Adrenal gland (tissue), 19 donors: ENCODE measurements around the gene LDLR. TPM values are rescaled to one million over a fixed set of nuclear protein-coding genes. Genes with fewer than 3 reads are reported as not detected.

Experiments used
- DNase-seq, 7 donors: peaks; one replicate each; pipeline ENCODE4 v3.0.0-alpha.2; 2019 to 2020
- H3K27ac ChIP-seq, 5 donors: fragments of 200-600 bp; sonication (generic) in 4 of 5; 1 replicate in 3 of 5; 2 replicates in 2 of 5; pipeline versions ENCODE4 v1.5.1 to v1.8.0; 2016 to 2020; ENCODE audit warnings: mild to moderate bottlenecking in 1 of 5
- H3K27me3 ChIP-seq: fragments of 200-600 bp; 2 replicates; pipeline ENCODE4 v1.8.0; 2021
- H3K36me3 ChIP-seq, 2 donors: fragments of 200-600 bp; replicated peaks in 1 of 2; 1 replicate in 1 of 2; 2 replicates in 1 of 2; pipeline versions ENCODE4 v1.5.1 to v1.8.0; 2018 to 2022
- H3K4me1 ChIP-seq, 2 donors: fragments of 200-600 bp; replicated peaks in 1 of 2; 1 replicate in 1 of 2; 2 replicates in 1 of 2; pipeline versions ENCODE4 v1.5.1 to v1.8.0; 2018 to 2021
- H3K4me3 ChIP-seq, 4 donors: fragments of 200-600 bp; sonication (generic) in 3 of 4; one replicate each; pipeline ENCODE4 v1.5.1; 2016 to 2018
- H3K9me3 ChIP-seq, 3 donors: fragments of 200-600 bp; sonication (generic) in 1 of 3; replicated peaks in 1 of 3; 1 replicate in 2 of 3; 2 replicates in 1 of 3; pipeline versions ENCODE4 v1.5.1 to v1.8.0; 2016 to 2021
- CTCF ChIP-seq, 6 experiments: fragments of 450-650 bp in 4 of 6; fragments of 200-600 bp in 2 of 6; sonication (generic) in 1 of 6; IDR thresholded peaks; 1 replicate in 5 of 6; 2 replicates in 1 of 6; pipeline versions ENCODE4 v1.5.1 to v1.8.0; 2016 to 2021; ENCODE audit warnings: antibody characterized with exemption in 6 of 6, mild to moderate bottlenecking in 2 of 6, moderate library complexity in 1 of 6
- POLR2A ChIP-seq, 2 donors: fragments of 450-650 bp; IDR thresholded peaks; one replicate each; pipeline ENCODE4 v1.6.1; 2017; ENCODE audit warnings: antibody characterized with exemption in 2 of 2, mild to moderate bottlenecking in 2 of 2, moderate library complexity in 1 of 2
- WGBS, 4 donors: extraction: QIAGEN DNeasy Blood & Tissue Kit in 2 of 4; methylation state at CpG; one replicate each; pipeline versions ENCODE4 v1.1.5 to v1.1.7; 2013 to 2017; 5-methylcytosine and 5-hydroxymethylcytosine counted together
- intact Hi-C, 2 donors: fragments of 100-400 bp; cut with DNase I; formaldehyde crosslinking; loops; one replicate each; pipeline versions ENCODE4 v1.14.1 to v1.15.0; 2022 to 2023
- long read RNA-seq, 10 donors: library from polyadenylated mRNA in 3 of 10; unstranded in 2 of 10; stranded (forward) in 1 of 10; transcript quantifications; one replicate each; pipeline ENCODE4 v2.0.0 and lab custom pipeline, GENCODE V29; 2021 to 2026
- polyA plus RNA-seq, 3 donors: library from polyadenylated mRNA; stranded (reverse); fragments of 200-250 nt in 2 of 3; fragments of 350-450 nt in 1 of 3; fragmentation: Illumina TruSeq in 1 of 3; extraction: RNeasy Lipid Tissue Mini Kit (QIAGEN cat#74804) in 1 of 3; gene quantifications; one replicate each; pipeline ENCODE4 v1.2.3, GENCODE V29; 2013 to 2014
- total RNA-seq, 9 donors: library from RNA; depleted of rRNA in 4 of 9; stranded (reverse); fragments of >200 nt in 4 of 9; fragments of 120-200 nt in 1 of 9; fragmentation: NEBNext Ultra II Directional in 1 of 9; extraction: Animal tissue kit (Norgen Biotek cat#: 25700) in 1 of 9; gene quantifications; one replicate each; pipeline versions ENCODE4 v1.1.0 to v1.2.4, GENCODE V29; 2013 to 2023
- donor health status: healthy with polysubstance abuse.
- donor health status: Bipolar disorder and iron deficiency.
- donor health status: DM: yes; HTN: yes; CAD: no.
- donor health status: DM: no; HTN: no; CAD: no.
- donor health status: DM: no; HTN: no; CAD: no.
- donor health status: DM: yes; HTN: yes; CAD: no.

The LDLR gene
- total RNA-seq (1,000 to 10,000 TPM in 1 of 9 donors, 100 to 1,000 TPM in 6, 10 to 100 TPM in 2; 87.2 to 2,114 (median 219) TPM), polyA plus RNA-seq (100 to 1,000 TPM in 2 of 3 donors, 10 to 100 TPM in 1; 35.4 to 121 (median 105) TPM)
- long read RNA-seq, donor 1, transcript LDLR-208 (18 exons, 3,617 nt), result major isoform, 106 of 749 reads
- long read RNA-seq, donor 1, transcript LDLR-206 (3 exons, 1,881 nt), result minor isoform, 8 of 749 reads
- long read RNA-seq, donor 1, partial matches to known transcripts, result 619 of 749 reads
- long read RNA-seq, donor 1, other reads (novel, unspliced or antisense), result 7 of 749 reads
- long read RNA-seq, donor 2, transcript LDLR-208 (18 exons, 3,617 nt), result major isoform, 112 of 1,168 reads
- long read RNA-seq, donor 2, transcript LDLR-213 (2 exons, 509 nt), result minor isoform, 18 of 1,168 reads
- long read RNA-seq, donor 2, transcript LDLR-211 (3 exons, 389 nt), result minor isoform, 8 of 1,168 reads
- long read RNA-seq, donor 2, partial matches to known transcripts, result 1,020 of 1,168 reads
- long read RNA-seq, donor 2, other reads (novel, unspliced or antisense), result 6 of 1,168 reads
- long read RNA-seq, donor 3, transcript LDLR-211 (3 exons, 389 nt), result minor isoform, 8 of 684 reads
- long read RNA-seq, donor 3, transcript LDLR-208 (18 exons, 3,617 nt), result major isoform, 77 of 684 reads
- long read RNA-seq, donor 3, partial matches to known transcripts, result 582 of 684 reads
- long read RNA-seq, donor 3, other reads (novel, unspliced or antisense), result 8 of 684 reads
- long read RNA-seq, donor 4, transcript LDLR-208 (18 exons, 3,617 nt), result major isoform, 22 of 60 reads
- long read RNA-seq, donor 4, partial matches to known transcripts, result 10 of 60 reads
- long read RNA-seq, donor 4, other reads (novel, unspliced or antisense), result 26 of 60 reads
- long read RNA-seq, donor 5, transcript LDLR-208 (18 exons, 3,617 nt), result major isoform, 172 of 250 reads
- long read RNA-seq, donor 5, partial matches to known transcripts, result 55 of 250 reads
- long read RNA-seq, donor 5, other reads (novel, unspliced or antisense), result 17 of 250 reads
- long read RNA-seq, donor 6, partial matches to known transcripts, result 2 of 7 reads
- long read RNA-seq, donor 6, other reads (novel, unspliced or antisense), result 2 of 7 reads
- long read RNA-seq, donor 7, transcript LDLR-208 (18 exons, 3,617 nt), result major isoform, 24 of 397 reads
- long read RNA-seq, donor 7, transcript LDLR-213 (2 exons, 509 nt), result minor isoform, 7 of 397 reads
- long read RNA-seq, donor 7, transcript LDLR-211 (3 exons, 389 nt), result minor isoform, 5 of 397 reads
- long read RNA-seq, donor 7, partial matches to known transcripts, result 356 of 397 reads
- long read RNA-seq, donor 7, other reads (novel, unspliced or antisense), result 0 of 397 reads
- long read RNA-seq, donor 8, transcript LDLR-213 (2 exons, 509 nt), result minor isoform, 5 of 905 reads
- long read RNA-seq, donor 8, transcript LDLR-206 (3 exons, 1,881 nt), result minor isoform, 7 of 905 reads
- long read RNA-seq, donor 8, transcript LDLR-208 (18 exons, 3,617 nt), result major isoform, 242 of 905 reads
- long read RNA-seq, donor 8, partial matches to known transcripts, result 626 of 905 reads
- long read RNA-seq, donor 8, other reads (novel, unspliced or antisense), result 14 of 905 reads
- long read RNA-seq, donor 9, transcript LDLR-206 (3 exons, 1,881 nt), result minor isoform, 5 of 312 reads
- long read RNA-seq, donor 9, transcript LDLR-208 (18 exons, 3,617 nt), result major isoform, 21 of 312 reads
- long read RNA-seq, donor 9, transcript LDLR-213 (2 exons, 509 nt), result minor isoform, 6 of 312 reads
- long read RNA-seq, donor 9, partial matches to known transcripts, result 274 of 312 reads
- long read RNA-seq, donor 9, other reads (novel, unspliced or antisense), result 5 of 312 reads
- long read RNA-seq, donor 10, transcript LDLR-208 (18 exons, 3,617 nt), result major isoform, 36 of 275 reads
- long read RNA-seq, donor 10, partial matches to known transcripts, result 230 of 275 reads
- long read RNA-seq, donor 10, other reads (novel, unspliced or antisense), result 0 of 275 reads

GRCh38 chr19:11089254-11090013 is at the start of gene LDLR:
LDLR (plus strand) TSS chr19:11089463; CDS start chr19:11089549, 86 bp downstream.
- peak within 1 kb of the TSS; percentile 89 to 99 (median 98) for H3K27ac ChIP-seq
- 0 to 2% (median 1%) methylated on average over 24 to 43 of the region's 43 CpGs for WGBS, 4 donors
- peaks cover 62 to 66% of the 10 kb centered on the region in 2 donors for H3K4me1 ChIP-seq
- H3K4me3 ChIP-seq, result peak within 1 kb of the TSS in 3 of 4 donors; percentile 26 to 72 (median 61)
- TF ChIP-seq CTCF (IDR thresholded peaks at IDR 0.05) (peak in 1 of 6 experiments; percentile 5), POLR2A (IDR thresholded peaks at IDR 0.05) (peak; percentile 96 to 99)
- peaks cover 0 to 5% of the 10 kb centered on the region in 2 donors for H3K36me3 ChIP-seq
- DNase-seq, result peak; percentile 91 to 97 (median 96)
- H3K27me3 ChIP-seq, result no peaks in the 10 kb centered on the region
- no peaks in the 10 kb centered on the region for H3K9me3 ChIP-seq
- intact Hi-C loops, result no loop called here

GRCh38 chr19:11041194-11041593 is 48.1 kb upstream of the LDLR start:
- no peak for DNase-seq
- Histone ChIP-seq H3K36me3 (peaks cover 0 to 44% of the 10 kb centered on the region in 2 donors), H3K4me3 (no peak overlapping the region), H3K27me3 (no peaks in the 10 kb centered on the region), H3K4me1 (no peaks in the 10 kb centered on the region), H3K27ac (no peak overlapping the region), H3K9me3 (no peaks in the 10 kb centered on the region)
- TF ChIP-seq POLR2A (IDR thresholded peaks at IDR 0.05) (no peak), CTCF (IDR thresholded peaks at IDR 0.05) (no peak)
- intact Hi-C loops, result no loop called here
- WGBS, 4 donors, result 92 to 95% (median 94%) methylated on average over 28 to 33 of the region's 33 CpGs

- WGBS, 4 donors, result 90 to 94% (median 93%) methylated on average over 13 of the region's 13 CpGs
These were observed 47.2 kb upstream of the LDLR start for GRCh38 chr19:11041966-11042627.

More at GRCh38 chr19:11041966-11042627, 47.2 kb upstream of the LDLR start:
- no peak for DNase-seq
- no peak for TF ChIP-seq POLR2A (IDR thresholded peaks at IDR 0.05)
- no peak for TF ChIP-seq CTCF (IDR thresholded peaks at IDR 0.05)
- Histone ChIP-seq H3K9me3 (no peaks in the 10 kb centered on the region), H3K27me3 (no peaks in the 10 kb centered on the region), H3K27ac (no peak overlapping the region), H3K4me1 (no peaks in the 10 kb centered on the region), H3K36me3 (peaks cover 0 to 35% of the 10 kb centered on the region in 2 donors), H3K4me3 (no peak overlapping the region)
- intact Hi-C loops, result no loop called here
